HepG2 (cell line): ENCODE results near the gene HSPA1A. TPM values are rescaled to one million over a fixed set of nuclear protein-coding genes. Genes with fewer than 3 reads are reported as not detected.

ENCODE experiments used
- AKNA ChIP-seq: sonication (generic); formaldehyde crosslinking; IDR thresholded peaks from 2 replicates; pipeline ENCODE4 v1.4.0; 2020; ENCODE audit warnings: missing genetic modification reagents, borderline replicate concordance
- ATF7-NPFF ChIP-seq: sonication (generic); formaldehyde crosslinking; IDR thresholded peaks from 2 replicates; pipeline ENCODE4 v1.8.1; 2023; ENCODE audit warnings: mild to moderate bottlenecking, low read depth, missing genetic modification reagents, moderate library complexity
- RBFOX2 ChIP-seq: fragments of 200-400 bp; formaldehyde crosslinking; IDR thresholded peaks from 2 replicates; pipeline ENCODE4 v1.6.1; 2017; ENCODE audit warnings: low read depth, mild to moderate bottlenecking, low read length
- SMC3 ChIP-seq: IDR thresholded peaks from 2 replicates; pipeline ENCODE4 v1.6.1; 2011; ENCODE audit warnings: low read length, improper control_type of control experiment
- ZNF512B ChIP-seq: sonication (generic); formaldehyde crosslinking; IDR thresholded peaks from 2 replicates; pipeline ENCODE4 v1.5.1; 2020; ENCODE audit warnings: missing genetic modification reagents, mild to moderate bottlenecking, borderline replicate concordance
- ZNF629 ChIP-seq: sonication (generic); formaldehyde crosslinking; conservative IDR thresholded peaks from 2 replicates; pipeline ENCODE4 v1.5.0; 2020; ENCODE audit warnings: missing genetic modification reagents
- polyA plus RNA-seq, 8 experiments: library from polyadenylated mRNA; depleted of rRNA in 3 of 8; stranded (reverse) in 7 of 8; unstranded in 1 of 8; fragments of >200 nt; fragmentation: Illumina TruSeq in 4 of 8; extraction: Trizol in 4 of 8; gene quantifications; 2 replicates each; pipeline versions ENCODE4 v1.2.1 to v1.2.3, GENCODE V29; 2011 to 2016; ENCODE audit warnings: low read depth in 4 of 8, missing spikeins in 1 of 8, mixed read lengths in 1 of 8; ENCODE audit not compliant: insufficient read depth in 1 of 8
- total RNA-seq, 5 experiments: library from RNA; depleted of rRNA; stranded (reverse); fragments of >200 nt; fragmentation: Illumina TruSeq; extraction: Trizol; gene quantifications; 2 replicates each; pipeline ENCODE4 v1.2.3, GENCODE V29; 2016; ENCODE audit warnings: low read depth in 1 of 5
- TF ChIP-seq, protein P1 (sequence below), 2 experiments: IDR thresholded peaks; 2 replicates each; pipeline ENCODE4 v1.6.1; 2011 to 2012; ENCODE audit warnings: low read length in 2 of 2, borderline replicate concordance in 1 of 2, low read depth in 1 of 2, mild to moderate bottlenecking in 1 of 2, moderate library complexity in 1 of 2
- TF ChIP-seq, protein P2 (sequence below): sonication (generic); formaldehyde crosslinking; IDR thresholded peaks from 2 replicates; pipeline ENCODE4 v1.9.0; 2021; ENCODE audit warnings: missing genetic modification reagents, borderline replicate concordance
- TF ChIP-seq, protein P3 (sequence below): sonication (generic); formaldehyde crosslinking; IDR thresholded peaks from 2 replicates; pipeline ENCODE4 v1.4.0; 2020; ENCODE audit warnings: mild to moderate bottlenecking, missing genetic modification reagents, borderline replicate concordance

HSPA1A gene
- total and polyA plus RNA-seq, 2 of the 13 experiments (the other 11 are each of a cell fraction or from before 2014, with no cell fraction given) = 44.5 to 85.0 TPM

GRCh38 chr6:31827286-31828079 is 12.1 kb downstream of the HSPA1A start, which contains the start of gene HSPA1B (continued):
- TF ChIP-seq AKNA (no peak; the same call in 1 of the 2 replicates), ZNF512B (CRISPR knock-in tag) (peak; percentile 72; the same call in 1 of the 2 replicates), RBFOX2 (peak; percentile 94), ZNF629 (0 out of 2 replicates have a peak, but pooled peaks have one; percentile 11), ATF7-NPFF (CRISPR knock-in tag) (peak; percentile 89), SMC3 (no peak)
- TF ChIP-seq, protein P1, sequence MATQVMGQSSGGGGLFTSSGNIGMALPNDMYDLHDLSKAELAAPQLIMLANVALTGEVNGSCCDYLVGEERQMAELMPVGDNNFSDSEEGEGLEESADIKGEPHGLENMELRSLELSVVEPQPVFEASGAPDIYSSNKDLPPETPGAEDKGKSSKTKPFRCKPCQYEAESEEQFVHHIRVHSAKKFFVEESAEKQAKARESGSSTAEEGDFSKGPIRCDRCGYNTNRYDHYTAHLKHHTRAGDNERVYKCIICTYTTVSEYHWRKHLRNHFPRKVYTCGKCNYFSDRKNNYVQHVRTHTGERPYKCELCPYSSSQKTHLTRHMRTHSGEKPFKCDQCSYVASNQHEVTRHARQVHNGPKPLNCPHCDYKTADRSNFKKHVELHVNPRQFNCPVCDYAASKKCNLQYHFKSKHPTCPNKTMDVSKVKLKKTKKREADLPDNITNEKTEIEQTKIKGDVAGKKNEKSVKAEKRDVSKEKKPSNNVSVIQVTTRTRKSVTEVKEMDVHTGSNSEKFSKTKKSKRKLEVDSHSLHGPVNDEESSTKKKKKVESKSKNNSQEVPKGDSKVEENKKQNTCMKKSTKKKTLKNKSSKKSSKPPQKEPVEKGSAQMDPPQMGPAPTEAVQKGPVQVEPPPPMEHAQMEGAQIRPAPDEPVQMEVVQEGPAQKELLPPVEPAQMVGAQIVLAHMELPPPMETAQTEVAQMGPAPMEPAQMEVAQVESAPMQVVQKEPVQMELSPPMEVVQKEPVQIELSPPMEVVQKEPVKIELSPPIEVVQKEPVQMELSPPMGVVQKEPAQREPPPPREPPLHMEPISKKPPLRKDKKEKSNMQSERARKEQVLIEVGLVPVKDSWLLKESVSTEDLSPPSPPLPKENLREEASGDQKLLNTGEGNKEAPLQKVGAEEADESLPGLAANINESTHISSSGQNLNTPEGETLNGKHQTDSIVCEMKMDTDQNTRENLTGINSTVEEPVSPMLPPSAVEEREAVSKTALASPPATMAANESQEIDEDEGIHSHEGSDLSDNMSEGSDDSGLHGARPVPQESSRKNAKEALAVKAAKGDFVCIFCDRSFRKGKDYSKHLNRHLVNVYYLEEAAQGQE (IDR thresholded peaks at IDR 0.05; ENCODE audit: borderline replicate concordance in 1 of 2, low read depth in 1 of 2, low read length in 2 of 2) = peak in 1 of 2 experiments; percentile 79; a peak in 2 of 4 replicates
- TF ChIP-seq, protein P2, sequence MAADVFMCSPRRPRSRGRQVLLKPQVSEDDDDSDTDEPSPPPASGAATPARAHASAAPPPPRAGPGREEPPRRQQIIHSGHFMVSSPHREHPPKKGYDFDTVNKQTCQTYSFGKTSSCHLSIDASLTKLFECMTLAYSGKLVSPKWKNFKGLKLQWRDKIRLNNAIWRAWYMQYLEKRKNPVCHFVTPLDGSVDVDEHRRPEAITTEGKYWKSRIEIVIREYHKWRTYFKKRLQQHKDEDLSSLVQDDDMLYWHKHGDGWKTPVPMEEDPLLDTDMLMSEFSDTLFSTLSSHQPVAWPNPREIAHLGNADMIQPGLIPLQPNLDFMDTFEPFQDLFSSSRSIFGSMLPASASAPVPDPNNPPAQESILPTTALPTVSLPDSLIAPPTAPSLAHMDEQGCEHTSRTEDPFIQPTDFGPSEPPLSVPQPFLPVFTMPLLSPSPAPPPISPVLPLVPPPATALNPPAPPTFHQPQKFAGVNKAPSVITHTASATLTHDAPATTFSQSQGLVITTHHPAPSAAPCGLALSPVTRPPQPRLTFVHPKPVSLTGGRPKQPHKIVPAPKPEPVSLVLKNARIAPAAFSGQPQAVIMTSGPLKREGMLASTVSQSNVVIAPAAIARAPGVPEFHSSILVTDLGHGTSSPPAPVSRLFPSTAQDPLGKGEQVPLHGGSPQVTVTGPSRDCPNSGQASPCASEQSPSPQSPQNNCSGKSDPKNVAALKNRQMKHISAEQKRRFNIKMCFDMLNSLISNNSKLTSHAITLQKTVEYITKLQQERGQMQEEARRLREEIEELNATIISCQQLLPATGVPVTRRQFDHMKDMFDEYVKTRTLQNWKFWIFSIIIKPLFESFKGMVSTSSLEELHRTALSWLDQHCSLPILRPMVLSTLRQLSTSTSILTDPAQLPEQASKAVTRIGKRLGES (CRISPR knock-in tag) = peak; percentile 77; the same call in 1 of the 2 replicates
- TF ChIP-seq, protein P3, sequence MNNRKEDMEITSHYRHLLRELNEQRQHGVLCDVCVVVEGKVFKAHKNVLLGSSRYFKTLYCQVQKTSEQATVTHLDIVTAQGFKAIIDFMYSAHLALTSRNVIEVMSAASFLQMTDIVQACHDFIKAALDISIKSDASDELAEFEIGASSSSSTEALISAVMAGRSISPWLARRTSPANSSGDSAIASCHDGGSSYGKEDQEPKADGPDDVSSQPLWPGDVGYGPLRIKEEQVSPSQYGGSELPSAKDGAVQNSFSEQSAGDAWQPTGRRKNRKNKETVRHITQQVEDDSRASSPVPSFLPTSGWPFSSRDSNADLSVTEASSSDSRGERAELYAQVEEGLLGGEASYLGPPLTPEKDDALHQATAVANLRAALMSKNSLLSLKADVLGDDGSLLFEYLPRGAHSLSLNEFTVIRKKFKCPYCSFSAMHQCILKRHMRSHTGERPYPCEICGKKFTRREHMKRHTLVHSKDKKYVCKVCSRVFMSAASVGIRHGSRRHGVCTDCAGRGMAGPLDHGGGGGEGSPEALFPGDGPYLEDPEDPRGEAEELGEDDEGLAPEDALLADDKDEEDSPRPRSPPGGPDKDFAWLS (CRISPR knock-in tag) = no peak
